NCI-H1105 treated with DMSO at 0.1 percent for 48 hours (cell line): ENCODE data around the gene MAP3K9.

Experiments
- DNase-seq: peaks from one replicate; lab custom pipeline; 2025; lab: John Stamatoyannopoulos, UW

The MAP3K9 gene

DNA sequence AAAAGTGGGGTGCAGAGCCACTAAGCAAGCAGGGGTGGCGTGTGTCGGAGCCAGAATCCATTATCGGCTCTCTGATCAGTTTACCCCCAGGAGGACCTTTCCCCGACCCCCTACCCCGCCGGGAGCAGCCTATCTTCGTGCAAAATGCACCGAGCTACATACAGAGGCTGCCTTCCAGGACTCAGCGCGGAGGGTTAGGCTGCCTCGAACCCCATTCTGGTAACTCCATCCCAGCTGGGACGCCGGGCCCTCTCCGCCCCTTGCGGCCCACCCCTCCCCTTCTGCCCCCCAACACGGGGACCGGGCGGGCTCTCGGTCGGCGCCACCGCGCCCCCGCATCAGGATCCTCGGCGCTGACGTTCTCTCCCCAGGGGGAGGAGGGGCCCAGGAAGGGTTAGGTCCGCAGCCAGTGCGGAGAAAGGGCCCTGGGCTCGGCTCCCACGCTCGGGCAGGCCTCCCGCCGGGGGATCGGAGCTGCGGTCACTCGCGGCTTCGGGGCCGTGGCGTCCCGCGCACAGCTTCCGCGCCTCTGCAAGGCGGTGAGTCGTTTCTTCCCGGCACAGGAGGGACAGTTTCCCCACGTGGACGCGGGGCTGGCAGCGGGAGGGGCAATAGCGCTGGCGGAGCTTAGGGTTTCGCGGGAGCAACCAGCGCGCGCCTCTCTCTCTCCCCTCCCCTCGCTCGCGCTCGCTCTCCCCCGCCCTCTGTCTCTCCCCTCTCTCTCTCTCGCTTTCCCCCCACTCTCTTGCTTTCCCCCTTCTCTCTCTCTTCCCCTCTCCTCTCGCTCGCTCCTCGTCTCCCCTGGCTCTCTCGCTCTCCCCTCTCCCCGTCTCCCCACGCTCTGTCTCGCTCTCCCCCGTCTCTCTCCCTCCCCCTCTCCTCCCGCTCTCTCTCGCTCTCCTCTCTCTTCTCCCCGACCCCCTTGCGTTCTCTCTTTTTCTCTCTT, 12.5 kb upstream of the MAP3K9 start:
- peak; percentile 50 for DNase-seq

DNA sequence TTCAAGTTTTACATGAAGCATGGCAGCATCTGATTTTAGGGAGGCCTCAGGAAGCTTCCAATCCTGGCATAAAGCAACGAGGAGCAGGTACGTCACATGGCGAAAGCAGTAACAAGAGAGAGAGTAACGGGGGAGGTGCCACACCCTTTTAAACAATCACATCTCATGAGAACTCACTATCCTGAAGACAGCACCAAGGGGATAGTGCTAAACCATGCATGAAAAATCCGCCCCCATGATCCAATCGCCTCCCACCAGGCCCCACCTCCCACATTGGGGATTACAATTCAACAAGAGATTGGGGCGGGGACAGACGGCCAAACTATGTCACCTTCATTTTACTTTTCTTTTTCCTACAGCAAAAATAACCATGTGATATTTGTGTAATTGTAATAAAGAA, 7.2 kb upstream of the MAP3K9 start:
- DNase-seq, result no peak

DNA sequence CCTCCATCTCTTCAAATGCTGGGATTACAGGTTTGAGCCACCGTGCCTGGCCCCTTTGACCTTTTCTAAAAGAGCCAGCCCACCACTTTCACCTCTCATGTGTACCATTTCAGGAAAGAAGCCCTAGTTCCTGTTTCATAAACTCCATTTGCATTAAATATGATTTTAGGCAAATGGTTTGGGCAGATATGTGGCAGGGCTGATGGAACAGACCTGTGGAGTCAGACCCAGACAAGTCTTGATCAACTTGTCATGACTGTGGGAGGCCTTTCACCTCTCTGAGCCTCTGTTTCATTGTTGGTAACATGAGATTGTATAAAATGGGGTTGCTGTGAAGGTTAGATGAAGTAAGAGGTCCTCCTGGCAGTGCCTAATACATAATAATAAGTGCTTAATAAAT, 5.2 kb upstream of the MAP3K9 start:
- DNase-seq, result no peak

DNA sequence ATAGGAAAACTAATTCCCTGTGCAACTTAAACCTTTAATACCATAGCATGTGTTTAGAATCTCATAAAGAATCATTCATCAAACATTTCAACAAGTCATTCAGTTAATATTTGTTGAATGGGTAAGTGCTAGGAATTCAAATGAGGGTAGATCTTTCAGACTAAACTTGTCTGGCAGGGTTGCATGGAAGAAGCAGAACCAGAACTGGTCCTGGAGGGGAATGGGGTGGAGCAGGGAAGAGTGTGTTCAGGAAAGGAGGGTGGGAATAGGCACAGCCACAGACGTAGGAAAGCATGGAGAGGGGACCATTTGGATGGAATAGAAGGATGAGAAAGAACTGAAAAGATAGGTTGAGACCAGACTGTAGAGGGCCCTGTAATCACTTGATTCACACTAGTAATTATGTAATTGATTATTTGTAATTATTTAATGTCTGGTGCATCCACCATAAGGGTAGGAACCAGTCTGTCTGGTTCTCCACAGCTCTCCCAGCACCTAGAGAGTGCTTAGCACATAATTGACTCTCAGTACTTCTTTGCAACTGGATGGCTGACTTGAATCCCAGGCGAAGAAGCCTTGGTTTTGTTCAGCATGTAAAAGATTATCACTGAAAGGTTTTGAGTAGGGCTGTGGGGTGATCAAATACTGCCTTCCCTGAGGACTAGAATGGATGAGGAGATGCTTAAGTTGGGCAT, 3.0 kb upstream of the MAP3K9 start:
- DNase-seq, result no peak

DNA sequence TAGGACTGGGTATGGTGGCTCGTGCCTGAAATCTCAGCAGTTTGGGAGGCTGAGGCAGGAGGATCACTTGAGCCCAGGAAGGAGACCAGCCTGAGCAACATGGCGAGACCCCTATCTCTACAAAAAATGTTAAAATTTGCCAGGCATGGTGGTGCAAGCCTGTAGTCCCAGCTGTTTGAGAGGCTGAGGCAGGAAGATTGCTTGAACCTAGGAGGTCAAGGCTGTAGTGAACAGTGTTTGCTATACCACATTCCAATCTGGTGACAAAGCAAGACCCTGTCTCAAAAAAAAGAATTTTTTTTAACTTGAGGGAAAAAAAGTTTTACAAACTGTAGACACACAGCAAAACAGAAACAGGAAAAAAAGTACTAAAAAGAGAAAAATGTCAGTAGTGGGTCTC, 2.3 kb upstream of the MAP3K9 start:
- DNase-seq, result no peak

DNA sequence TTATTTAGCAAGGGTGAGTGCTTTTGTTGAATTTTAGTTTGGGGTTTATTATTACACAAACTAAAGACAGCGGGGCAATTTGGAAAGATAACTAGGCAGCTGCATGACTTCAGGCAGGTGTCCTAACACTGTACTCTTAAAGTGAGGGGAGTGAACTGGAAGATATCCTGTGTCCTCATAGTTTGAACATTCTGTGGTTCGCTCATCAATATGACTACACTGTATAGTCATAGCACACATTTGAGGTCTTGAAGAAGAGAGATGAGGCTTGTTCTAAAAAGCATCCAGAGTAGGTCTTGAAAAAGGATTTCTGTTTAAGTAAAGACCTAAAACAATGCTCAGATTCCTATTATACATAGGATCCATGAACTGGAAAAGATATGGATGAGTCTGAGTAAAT, 1.7 kb upstream of the MAP3K9 start:
- DNase-seq, result no peak

DNA sequence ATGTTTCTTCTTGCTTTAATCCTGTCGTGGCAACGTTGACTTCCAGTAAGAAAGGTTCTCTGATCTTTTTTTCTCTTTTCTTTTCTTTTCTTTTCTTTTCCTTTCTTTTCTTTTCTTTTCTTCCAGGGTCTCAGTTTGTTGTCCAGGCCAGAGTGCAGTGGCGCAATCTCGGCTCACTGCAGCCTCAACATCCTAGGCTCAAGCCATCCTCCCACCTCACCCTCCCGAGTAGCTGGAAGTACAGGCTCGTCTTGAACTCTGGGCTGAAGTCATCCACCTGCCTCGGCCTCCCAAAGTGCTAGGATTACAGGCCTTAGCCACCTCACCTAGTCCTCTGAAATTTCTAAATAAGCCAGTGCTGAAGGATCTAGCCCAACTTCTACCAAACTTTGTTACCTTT, 1.3 kb upstream of the MAP3K9 start:
- no peak for DNase-seq

DNA sequence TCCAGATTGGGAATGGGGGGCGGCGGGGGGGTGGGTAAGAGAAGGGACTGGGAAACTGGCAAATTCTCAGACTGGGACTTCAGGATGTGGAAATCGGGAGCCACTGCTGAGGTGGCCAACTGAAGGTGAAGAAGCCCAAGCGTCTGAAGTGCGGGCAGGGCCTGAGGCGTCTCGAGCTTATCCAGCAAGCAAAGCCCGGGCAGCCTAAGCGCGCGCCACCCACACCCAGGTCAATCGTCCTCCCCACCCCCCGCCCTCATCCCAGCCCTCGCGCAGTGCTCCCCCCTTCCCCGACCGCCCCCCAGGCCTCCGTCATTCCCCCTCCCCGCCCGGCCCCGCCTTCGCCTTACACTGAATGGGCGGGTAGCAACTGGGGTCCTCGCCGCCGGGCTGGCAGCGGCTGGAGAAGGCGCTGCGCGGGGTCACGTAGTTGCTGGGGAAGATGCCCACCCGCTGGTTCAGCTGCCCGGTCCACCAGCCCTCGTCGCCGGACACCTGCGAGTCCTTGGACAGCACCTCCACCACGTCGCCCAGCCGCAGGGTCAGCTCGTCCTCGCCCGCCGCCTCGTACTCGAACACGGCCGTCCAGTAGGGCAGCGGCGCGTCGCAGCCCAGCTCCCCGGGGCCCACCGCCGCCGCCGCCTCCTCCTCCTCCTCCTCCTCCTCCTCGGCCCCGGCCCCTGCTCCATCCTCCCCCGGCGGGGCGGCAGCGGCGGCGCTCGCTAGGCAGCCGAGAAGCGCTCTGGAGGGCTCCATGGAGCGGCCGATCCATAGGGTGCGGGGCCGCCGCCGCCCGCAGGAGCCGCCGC, 693 bp downstream of the MAP3K9 start:
- DNase-seq, result peak; percentile 49

DNA sequence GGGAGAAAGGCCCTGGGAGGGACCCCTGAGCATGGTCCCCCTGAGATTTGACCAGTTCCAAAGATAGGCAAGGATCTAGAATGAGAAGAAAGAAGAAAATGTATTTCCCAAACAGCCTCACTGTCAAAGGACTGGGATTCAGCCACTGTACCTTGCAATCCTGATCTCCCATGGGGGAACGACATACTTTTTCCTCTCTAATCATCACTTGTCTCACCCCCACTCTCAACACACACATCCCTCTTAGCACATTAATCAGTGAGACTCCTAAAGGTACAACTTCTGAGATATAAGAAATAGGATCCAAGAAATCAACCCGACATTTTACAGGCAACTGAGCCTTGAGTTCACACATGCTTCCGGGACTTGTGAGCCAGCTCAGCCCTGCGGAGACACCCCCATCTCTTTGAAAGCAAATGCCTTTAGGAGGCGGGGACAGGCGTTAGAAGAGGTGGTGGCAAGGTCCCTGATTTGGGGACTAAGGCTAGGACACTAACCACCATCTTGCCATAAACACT, 1.4 kb downstream of the MAP3K9 start:
- peak; percentile 49 for DNase-seq

DNA sequence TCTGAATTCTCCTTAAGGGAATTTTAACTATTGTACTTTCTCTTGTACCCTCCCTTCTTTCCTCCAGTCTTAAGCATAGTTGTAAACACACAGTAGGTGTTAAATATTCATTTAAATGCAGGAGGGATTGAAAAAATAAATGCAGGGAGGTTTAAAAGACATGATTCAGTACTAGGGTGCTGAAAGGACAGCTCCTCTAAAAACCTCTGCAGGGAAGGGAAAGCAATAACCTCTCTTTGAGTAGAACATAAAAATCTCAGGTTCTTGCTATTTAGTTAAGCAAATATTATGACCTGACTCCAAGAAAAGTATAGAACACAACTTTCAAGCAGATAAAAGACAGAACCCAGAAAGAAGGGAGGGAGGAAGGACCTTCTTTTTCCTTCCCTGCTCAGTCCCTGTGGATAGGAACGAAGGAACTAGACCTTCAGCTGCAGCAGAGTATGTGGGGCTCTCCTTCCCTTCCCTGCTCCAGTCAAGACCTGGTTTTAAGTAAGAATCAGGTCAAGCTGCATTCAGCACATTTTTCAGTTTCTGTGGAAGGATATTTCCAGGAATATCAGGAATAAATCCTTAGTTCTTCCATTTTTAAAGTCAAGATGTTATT, 4.7 kb downstream of the MAP3K9 start:
- DNase-seq, result no peak

DNA sequence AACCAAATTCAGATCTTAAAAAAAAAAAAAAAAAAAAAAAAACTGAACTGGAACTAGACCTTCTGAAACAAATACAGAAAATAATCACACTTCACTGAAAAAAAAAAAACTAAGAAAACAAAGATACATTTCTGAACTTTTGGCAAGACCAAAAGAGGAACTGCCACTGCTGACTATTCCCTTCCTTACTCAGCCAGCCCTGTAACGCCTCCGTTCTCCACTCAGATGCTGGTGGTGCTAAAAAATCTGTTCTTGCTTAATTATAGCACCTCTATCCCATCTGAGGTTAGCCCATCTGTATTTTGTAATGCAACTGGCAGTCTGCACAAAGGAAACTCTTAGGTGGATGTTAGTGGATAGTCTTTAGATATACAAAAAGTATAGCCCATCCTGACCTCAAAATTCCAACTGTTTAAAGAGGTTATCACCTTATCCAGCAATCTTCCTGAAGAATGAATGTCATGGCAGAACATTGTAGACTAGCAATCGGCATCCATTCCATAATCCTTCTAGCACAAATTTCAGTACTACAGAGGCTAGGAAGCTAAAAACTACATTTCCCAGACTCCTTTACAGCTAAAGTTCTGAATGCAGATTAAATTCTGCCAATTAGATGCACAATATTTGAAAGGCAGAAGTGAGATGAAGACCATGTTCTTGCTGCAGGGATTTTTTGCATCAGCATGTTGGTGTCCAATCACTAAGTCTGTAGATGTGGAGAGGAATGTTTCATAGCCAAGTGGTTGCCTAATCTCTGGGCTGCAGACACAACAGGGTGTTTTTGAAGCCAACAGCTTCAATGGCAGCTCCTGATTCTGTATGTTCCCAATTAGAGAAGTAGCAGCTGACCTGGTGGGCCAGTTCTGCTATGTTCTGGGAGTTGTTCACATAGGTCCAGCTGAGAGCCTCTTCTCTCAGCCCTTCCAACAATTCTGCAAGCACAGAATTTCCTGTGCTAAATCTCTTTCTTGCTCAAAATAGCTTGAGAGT, 5.7 kb downstream of the MAP3K9 start:
- no peak for DNase-seq

DNA sequence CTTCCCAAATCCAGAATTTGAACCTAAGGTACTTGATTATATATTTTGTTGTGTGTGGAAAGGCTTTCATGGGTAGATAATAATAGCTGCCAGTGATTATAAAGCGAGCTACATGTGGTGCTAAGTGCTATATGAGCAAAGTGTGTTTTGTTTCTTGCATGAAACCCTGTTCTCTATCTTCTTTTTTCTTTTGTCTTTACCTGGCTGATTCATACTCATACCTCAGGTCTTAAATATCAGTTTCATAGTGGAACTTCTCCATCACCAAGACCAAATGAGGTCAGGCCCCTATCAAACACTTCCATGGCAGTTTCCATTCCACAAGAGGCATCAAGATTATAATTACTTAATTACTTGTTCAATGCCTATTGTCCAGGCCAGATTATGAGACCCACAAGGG, 6.9 kb downstream of the MAP3K9 start:
- no peak for DNase-seq

DNA sequence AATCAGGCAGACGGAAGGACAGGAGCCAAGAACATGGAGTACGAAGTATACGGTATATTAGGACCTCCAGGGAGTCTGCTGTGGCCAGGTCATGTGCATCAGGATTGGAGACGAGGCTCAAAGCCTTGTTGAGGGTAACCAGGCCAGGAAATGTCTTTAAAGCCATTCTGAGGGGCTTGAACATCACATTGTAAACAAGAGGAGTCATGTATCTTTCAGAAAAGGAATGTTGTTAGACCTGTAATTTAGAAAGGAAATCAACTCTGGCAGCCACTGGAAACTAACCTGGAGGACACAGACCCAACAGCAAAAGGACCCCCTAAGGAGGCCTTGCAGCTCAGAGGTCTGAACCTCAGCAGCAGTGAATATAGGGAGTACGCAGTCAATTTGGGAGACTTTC, 7.5 kb downstream of the MAP3K9 start:
- no peak for DNase-seq

DNA sequence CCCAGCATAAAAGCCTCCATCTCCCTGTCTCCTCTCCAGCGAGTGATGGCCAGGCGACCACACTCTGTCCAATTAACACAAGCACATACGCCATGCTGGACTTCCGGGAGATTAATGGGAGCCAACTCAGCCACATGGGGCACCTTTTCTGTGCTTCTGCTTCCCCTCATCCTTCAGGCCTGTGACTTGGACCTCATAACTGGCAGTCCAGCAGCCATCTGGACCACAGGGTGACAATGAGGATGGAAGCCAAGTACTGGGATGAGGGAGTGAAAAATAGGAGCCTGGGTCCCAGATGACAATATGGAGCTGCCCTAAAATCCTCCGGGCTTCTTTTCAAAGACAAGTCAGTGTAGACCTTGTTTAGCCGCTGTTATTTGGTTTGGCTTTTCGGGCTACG, 12.8 kb downstream of the MAP3K9 start:
- no peak for DNase-seq

DNA sequence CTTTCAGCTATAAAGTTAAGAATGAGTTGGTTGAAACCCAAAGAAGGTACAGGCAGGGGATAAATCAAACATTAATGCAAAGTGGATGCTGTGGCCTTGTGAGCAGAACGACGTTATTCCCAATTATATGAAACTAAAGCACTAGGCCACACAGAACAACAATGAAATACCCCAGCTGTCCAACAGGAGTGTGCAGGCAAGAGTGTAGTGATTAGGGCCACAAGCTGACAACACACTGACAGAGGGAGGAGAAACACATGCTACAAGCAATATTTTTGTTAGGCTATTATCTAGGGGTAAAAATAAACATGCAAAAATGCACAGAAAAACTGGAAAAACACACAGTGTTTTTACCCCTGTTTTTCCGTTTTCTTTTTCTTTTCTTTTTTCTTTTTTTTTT, 15.0 kb downstream of the MAP3K9 start:
- DNase-seq, result no peak

DNA sequence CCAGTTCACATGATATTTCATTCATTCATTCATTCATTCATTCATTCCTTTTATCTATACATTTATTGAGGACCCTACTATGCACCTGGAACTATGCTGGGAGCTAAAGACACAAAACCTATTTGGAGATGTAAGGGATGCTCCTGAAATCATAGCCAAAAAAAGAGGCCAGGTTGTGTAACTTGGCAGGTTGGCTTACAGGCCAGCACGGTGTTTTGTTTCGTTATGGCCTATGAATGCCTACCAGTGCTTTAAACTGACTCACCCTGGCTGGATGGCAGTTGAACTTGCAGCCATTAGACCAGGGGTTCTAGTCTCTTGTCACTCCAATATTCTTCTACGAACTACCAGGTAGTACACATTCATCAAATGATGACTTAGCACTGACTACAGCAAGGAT, 15.7 kb downstream of the MAP3K9 start:
- no peak for DNase-seq

DNA sequence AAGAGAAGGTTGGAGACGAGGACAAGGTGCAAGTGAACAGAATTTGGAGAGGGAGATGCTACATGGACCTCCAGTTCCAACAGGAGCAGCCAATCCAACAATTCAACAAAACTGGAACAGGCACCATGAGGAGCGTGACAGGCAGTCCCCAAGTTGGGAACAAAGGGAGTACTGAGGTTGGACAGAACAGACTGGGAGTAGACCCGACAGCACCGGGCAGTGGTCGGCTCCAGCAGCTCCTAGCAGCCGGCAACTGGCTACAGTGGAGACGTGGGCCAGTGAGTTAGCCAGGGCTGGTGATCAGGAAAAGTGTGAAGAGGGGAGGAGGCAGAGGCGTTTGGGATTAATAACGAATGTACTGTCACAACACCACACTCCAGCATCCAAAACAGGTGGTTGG, 16.4 kb downstream of the MAP3K9 start:
- DNase-seq, result no peak

DNA sequence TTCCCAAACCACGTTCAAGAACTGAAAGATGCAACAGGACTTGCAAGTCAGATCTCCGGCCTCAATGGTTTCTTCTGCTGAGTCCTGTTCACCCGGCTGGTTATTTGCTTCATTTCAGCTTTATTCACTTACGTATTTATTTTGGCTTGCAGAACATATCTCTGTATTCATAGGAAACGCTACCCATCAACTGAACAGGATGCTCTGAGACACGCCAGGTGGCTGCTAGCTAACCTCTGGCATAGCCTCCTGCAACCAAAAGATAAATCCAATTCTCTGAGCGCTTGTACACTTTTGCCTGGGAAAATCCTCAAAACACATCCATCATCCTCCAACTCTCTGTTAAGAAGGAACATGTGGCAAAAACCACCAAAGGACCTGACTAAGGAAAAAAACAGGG, 17.3 kb downstream of the MAP3K9 start:
- DNase-seq, result no peak

DNA sequence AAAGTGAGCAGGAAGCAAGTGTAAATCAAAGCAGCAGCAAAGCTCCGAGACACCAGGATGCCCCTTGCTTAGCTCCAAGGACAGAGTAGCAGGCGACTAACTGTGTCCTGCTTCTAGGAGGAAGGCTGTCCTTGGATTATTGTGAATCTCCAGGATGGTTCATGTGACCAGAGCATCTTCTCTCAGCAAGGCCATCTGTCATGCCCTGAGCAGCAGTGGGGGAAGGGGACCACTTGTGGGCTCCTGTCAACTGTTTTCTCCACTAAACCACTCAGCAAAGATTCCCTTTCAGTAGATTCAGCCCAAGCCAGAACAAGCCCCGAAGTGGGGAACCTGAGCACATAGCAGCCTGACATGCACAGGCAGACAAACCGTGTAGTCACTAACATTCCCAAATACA, 19.4 kb downstream of the MAP3K9 start:
- no peak for DNase-seq

DNA sequence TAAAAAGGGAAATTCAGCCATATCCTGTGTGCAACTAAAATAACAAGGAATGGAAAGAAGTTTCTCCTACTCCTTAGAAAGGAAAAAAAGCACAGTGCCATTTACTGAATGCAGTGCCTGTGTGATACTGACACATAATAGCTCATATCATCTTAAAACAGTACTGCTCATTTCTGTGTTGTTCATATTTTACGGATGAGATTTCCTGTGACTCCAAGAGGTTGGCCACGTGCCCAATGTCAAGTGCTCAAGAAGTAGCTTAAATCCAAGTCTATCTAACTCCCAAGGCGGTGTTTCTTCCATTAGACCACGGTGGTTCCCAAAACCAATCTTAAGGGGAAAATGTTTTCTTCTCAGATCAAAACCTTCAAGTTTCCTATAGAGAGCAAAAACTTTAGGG, 20.0 kb downstream of the MAP3K9 start:
- DNase-seq, result no peak

DNA sequence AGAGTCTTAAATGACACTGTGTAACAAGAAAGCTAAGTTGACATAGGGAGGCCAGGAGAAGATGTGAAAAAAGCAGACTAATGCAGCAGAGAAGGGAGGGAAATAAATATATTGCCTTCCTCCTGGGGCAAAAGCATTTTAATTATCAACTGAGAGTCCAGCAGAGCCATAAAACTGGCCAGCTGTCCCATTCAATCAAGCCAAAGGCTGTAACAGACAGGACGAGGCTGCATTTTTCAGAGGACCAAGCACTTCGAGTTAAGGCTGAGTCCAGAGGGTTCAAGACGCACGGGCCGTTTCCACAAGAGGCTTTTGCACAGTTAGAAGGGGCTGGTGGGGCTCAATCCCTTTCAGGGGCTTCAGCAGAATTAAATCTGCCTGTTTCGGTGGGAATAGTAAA, 20.4 kb downstream of the MAP3K9 start:
- DNase-seq, result no peak
